HUES64 (cell line): ENCODE results near the gene TMEM106C.

Experiments
- H3K27ac ChIP-seq: 2 replicates; pipeline ENCODE4 v1.7.0; 2013; ENCODE audit warnings: low read depth, low read length, inconsistent platforms
- H3K27me3 ChIP-seq: 2 replicates; pipeline ENCODE4 v1.6.1; 2013; ENCODE audit warnings: mild to moderate bottlenecking, low read length; ENCODE audit not compliant: insufficient read depth
- H3K36me3 ChIP-seq: 2 replicates; pipeline ENCODE4 v1.6.1; 2013; ENCODE audit warnings: mild to moderate bottlenecking, low read length; ENCODE audit not compliant: insufficient read depth
- H3K4me1 ChIP-seq: 2 replicates; pipeline ENCODE4 v1.6.1; 2013; ENCODE audit warnings: mild to moderate bottlenecking, low read length, moderate library complexity; ENCODE audit not compliant: insufficient read depth
- H3K4me3 ChIP-seq: 2 replicates; pipeline ENCODE4 v1.5.1; 2013; ENCODE audit warnings: mild to moderate bottlenecking, low read length, moderate library complexity
- H3K9ac ChIP-seq: 2 replicates; pipeline ENCODE4 v1.6.1; 2013; ENCODE audit warnings: mild to moderate bottlenecking, low read depth, low read length
- H3K9me3 ChIP-seq: 2 replicates; pipeline ENCODE4 v1.6.1; 2013; ENCODE audit warnings: low read depth, low read length; ENCODE audit not compliant: insufficient read depth
- WGBS: fragments of 150-250, 120-280 bp; methylation state at CpG from one replicate; pipeline ENCODE4 v1.1.7; 2013; ENCODE audit warnings: missing lambda C conversion rate; 5-methylcytosine and 5-hydroxymethylcytosine counted together

TMEM106C gene

GRCh38 chr12:47941475-47941780 lies 22.0 kb upstream of the TMEM106C start:
- Histone ChIP-seq H3K4me3 (no peak overlapping the region), H3K27me3 (peaks cover 32% of the 10 kb centered on the region), H3K9me3 (no peaks in the 10 kb centered on the region), H3K27ac (no peak overlapping the region), H3K36me3 (no peaks in the 10 kb centered on the region), H3K9ac (no peak overlapping the region), H3K4me1 (peaks cover 3% of the 10 kb centered on the region; the same call in 1 of the 2 replicates)
- WGBS: 70% methylated on average over 9 of the region's 9 CpGs

- Histone ChIP-seq H3K4me3 (peak overlapping the region; percentile 35), H3K27ac (no peak overlapping the region), H3K9me3 (no peaks in the 10 kb centered on the region), H3K36me3 (no peaks in the 10 kb centered on the region), H3K4me1 (peaks cover 9% of the 10 kb centered on the region; the same call in 1 of the 2 replicates), H3K27me3 (peaks cover 32% of the 10 kb centered on the region), H3K9ac (no peak overlapping the region; the same call in 1 of the 2 replicates)
- 27% methylated on average over 40 of the region's 40 CpGs for WGBS
Measured at GRCh38 chr12:47941871-47942613, 21.4 kb upstream of the TMEM106C start.

- Histone ChIP-seq H3K4me3 (no peak overlapping the region), H3K4me1 (peaks cover 11% of the 10 kb centered on the region; the same call in 1 of the 2 replicates), H3K27me3 (peaks cover 32% of the 10 kb centered on the region), H3K9me3 (no peaks in the 10 kb centered on the region), H3K36me3 (no peaks in the 10 kb centered on the region), H3K9ac (no peak overlapping the region), H3K27ac (no peak overlapping the region)
- 82% methylated on average over 31 of the region's 31 CpGs for WGBS
Measured at GRCh38 chr12:47942614-47943225, 20.7 kb upstream of the TMEM106C start.

GRCh38 chr12:47943623-47944340 lies 19.6 kb upstream of the TMEM106C start:
- whole genome bisulfite sequencing: 83% methylated on average over 12 of the region's 12 CpGs
- Histone ChIP-seq H3K9me3 (no peaks in the 10 kb centered on the region), H3K4me1 (peaks cover 11% of the 10 kb centered on the region; the same call in 1 of the 2 replicates), H3K4me3 (no peak overlapping the region), H3K27ac (no peak overlapping the region), H3K36me3 (no peaks in the 10 kb centered on the region), H3K9ac (no peak overlapping the region), H3K27me3 (peaks cover 37% of the 10 kb centered on the region)

- no peak overlapping the region for H3K9ac ChIP-seq
- no peaks in the 10 kb centered on the region for H3K36me3 ChIP-seq
- no peak overlapping the region for H3K27ac ChIP-seq
- no peak overlapping the region for H3K4me3 ChIP-seq
- peaks cover 11% of the 10 kb centered on the region; the same call in 1 of the 2 replicates for H3K4me1 ChIP-seq
- 85% methylated on average over 6 of the region's 6 CpGs for WGBS
- peaks cover 38% of the 10 kb centered on the region for H3K27me3 ChIP-seq
- H3K9me3 ChIP-seq: no peaks in the 10 kb centered on the region
Measured at GRCh38 chr12:47944685-47945340, 18.6 kb upstream of the TMEM106C start.

GRCh38 chr12:47945341-47945728 lies 18.1 kb upstream of the TMEM106C start:
- Histone ChIP-seq H3K4me3 (no peak overlapping the region), H3K27me3 (peaks cover 39% of the 10 kb centered on the region), H3K36me3 (no peaks in the 10 kb centered on the region), H3K9me3 (no peaks in the 10 kb centered on the region), H3K27ac (no peak overlapping the region), H3K9ac (no peak overlapping the region), H3K4me1 (peaks cover 11% of the 10 kb centered on the region; the same call in 1 of the 2 replicates)
- 95% methylated on average over 1 of the region's 1 CpG for WGBS

GRCh38 chr12:47946413-47947323 lies 16.7 kb upstream of the TMEM106C start:
- H3K27me3 ChIP-seq: peaks cover 34% of the 10 kb centered on the region
- no peaks in the 10 kb centered on the region for H3K36me3 ChIP-seq
- H3K4me1 ChIP-seq: 0 out of 2 replicates have a peak, but pooled peaks cover 8% of the 10 kb centered on the region
- WGBS: 85% methylated on average over 27 of the region's 27 CpGs
- H3K9ac ChIP-seq: no peak overlapping the region
- no peaks in the 10 kb centered on the region for H3K9me3 ChIP-seq
- H3K4me3 ChIP-seq: no peak overlapping the region
- H3K27ac ChIP-seq: no peak overlapping the region

GRCh38 chr12:47947341-47947740 lies 16.1 kb upstream of the TMEM106C start:
- Histone ChIP-seq H3K4me3 (no peak overlapping the region), H3K36me3 (no peaks in the 10 kb centered on the region), H3K4me1 (0 out of 2 replicates have a peak, but pooled peaks cover 8% of the 10 kb centered on the region), H3K27me3 (peaks cover 30% of the 10 kb centered on the region), H3K9ac (no peak overlapping the region), H3K27ac (no peak overlapping the region), H3K9me3 (no peaks in the 10 kb centered on the region)
- 86% methylated on average over 12 of the region's 12 CpGs for WGBS

- Histone ChIP-seq H3K9me3 (no peaks in the 10 kb centered on the region), H3K4me1 (0 out of 2 replicates have a peak, but pooled peaks cover 8% of the 10 kb centered on the region), H3K27ac (no peak overlapping the region), H3K36me3 (no peaks in the 10 kb centered on the region), H3K4me3 (no peak overlapping the region), H3K27me3 (peaks cover 29% of the 10 kb centered on the region), H3K9ac (no peak overlapping the region)
- 67% methylated on average over 32 of the region's 32 CpGs for WGBS
Measured at GRCh38 chr12:47949441-47950341, 13.7 kb upstream of the TMEM106C start.
